ENCODE measurements around the gene BEST1. TPM values are rescaled to one million over a fixed set of nuclear protein-coding genes. Genes with fewer than 3 reads are reported as not detected.

The BEST1 gene
- total RNA-seq, 2 donors from 2014 or later, result 0.58 to 0.77 TPM

DNA sequence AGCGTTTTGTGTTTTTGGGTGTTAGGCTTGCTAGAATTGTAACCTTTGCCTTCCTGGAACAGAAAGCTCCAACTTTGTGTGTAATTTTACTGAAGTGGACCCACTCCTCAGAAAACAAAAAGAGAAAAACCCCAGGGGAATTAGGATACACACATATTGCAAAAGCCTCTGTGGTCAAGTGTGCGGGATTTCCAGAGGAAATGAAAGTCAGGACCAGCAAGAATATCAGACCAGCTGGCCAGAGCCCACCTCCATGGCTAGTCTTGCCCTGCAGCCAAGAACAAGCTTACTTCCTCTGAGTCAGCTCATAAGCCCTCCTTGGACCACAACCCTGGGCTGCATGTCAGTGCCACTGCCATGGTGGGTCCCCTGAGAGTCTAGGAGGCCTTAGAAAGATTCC is 54.3 kb downstream of the BEST1 start:
- Histone ChIP-seq H3K27ac (no peak overlapping the region), H3K9me3 (no peaks in the 10 kb centered on the region), H3K9ac (ENCODE audit: low read depth in 2 of 2, low read length in 2 of 2) (no peak overlapping the region), H3K4me1 (peaks cover 5% of the 10 kb centered on the region), H3K36me3 (no peaks in the 10 kb centered on the region), H3K27me3 (no peaks in the 10 kb centered on the region), H3K4me3 (no peak overlapping the region)
- TF ChIP-seq, protein P1, sequence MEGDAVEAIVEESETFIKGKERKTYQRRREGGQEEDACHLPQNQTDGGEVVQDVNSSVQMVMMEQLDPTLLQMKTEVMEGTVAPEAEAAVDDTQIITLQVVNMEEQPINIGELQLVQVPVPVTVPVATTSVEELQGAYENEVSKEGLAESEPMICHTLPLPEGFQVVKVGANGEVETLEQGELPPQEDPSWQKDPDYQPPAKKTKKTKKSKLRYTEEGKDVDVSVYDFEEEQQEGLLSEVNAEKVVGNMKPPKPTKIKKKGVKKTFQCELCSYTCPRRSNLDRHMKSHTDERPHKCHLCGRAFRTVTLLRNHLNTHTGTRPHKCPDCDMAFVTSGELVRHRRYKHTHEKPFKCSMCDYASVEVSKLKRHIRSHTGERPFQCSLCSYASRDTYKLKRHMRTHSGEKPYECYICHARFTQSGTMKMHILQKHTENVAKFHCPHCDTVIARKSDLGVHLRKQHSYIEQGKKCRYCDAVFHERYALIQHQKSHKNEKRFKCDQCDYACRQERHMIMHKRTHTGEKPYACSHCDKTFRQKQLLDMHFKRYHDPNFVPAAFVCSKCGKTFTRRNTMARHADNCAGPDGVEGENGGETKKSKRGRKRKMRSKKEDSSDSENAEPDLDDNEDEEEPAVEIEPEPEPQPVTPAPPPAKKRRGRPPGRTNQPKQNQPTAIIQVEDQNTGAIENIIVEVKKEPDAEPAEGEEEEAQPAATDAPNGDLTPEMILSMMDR (IDR thresholded peaks at IDR 0.05), result no peak
- DNase-seq, result no peak
- intact Hi-C loops (cut with DNase I), result no loop called here

DNA sequence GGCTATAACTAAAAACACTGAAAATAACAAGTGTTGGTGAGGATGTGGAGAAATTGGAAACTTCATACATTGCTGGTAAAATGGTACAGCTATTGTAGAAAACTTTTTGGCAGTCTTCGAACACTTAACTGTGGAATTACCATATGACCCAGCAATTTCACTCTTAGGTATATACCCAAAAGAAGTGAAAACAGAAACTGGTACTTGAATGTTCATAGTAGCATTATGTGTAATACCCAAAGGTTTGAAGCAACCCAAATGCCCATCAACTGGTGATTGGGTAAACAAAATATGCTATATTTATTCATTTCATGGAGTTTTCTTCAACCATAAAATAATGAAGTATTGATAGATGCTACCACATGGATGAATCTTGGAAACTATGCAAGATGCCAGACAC is 58.0 kb downstream of the BEST1 start:
- H3K4me3 ChIP-seq, result no peak overlapping the region
- no peaks in the 10 kb centered on the region for H3K27me3 ChIP-seq
- no peaks in the 10 kb centered on the region for H3K9me3 ChIP-seq
- H3K36me3 ChIP-seq, result no peaks in the 10 kb centered on the region
- no peak overlapping the region for H3K9ac ChIP-seq (ENCODE audit: low read depth in 2 of 2, low read length in 2 of 2)
- intact Hi-C loops (cut with DNase I), result no loop called here
- TF ChIP-seq, protein P1 (IDR thresholded peaks at IDR 0.05), result no peak
- no peaks in the 10 kb centered on the region for H3K4me1 ChIP-seq
- DNase-seq, result no peak
- H3K27ac ChIP-seq, result no peak overlapping the region

DNA sequence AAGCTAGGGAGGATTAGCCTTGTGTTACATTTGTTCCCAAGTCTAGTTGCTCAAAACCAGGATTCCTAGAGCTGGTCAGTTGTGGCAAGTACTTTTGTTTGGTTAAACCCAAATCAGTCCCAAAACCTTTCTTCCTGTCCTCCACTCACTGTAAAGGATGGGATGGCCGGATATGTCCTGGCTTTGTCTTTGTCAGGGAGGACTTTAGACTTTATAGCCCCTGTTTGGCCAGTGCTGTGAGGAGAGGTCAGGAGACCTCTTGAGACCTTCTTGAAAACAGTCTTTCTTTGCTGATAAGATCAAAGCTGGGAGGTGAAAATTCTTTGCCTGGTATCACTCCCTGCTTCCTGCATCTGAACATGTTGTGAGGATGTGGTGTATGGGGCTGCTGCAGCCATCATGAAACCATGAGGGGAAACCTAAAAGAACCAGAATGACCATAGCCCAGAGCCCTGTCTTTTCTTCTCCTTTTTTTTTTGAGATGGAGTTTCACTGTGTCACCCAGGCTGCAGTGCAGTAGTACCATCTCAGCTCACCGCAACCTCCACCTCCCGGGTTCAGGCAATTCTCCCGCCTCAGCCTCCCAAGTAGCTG is 60.9 kb downstream of the BEST1 start:
- no peak for DNase-seq
- Histone ChIP-seq H3K9ac (ENCODE audit: low read depth in 2 of 2, low read length in 2 of 2) (no peak overlapping the region), H3K36me3 (no peaks in the 10 kb centered on the region), H3K9me3 (no peaks in the 10 kb centered on the region), H3K4me3 (no peak overlapping the region), H3K4me1 (no peaks in the 10 kb centered on the region), H3K27me3 (no peaks in the 10 kb centered on the region), H3K27ac (no peak overlapping the region)
- intact Hi-C loops (cut with DNase I), result no loop called here
- TF ChIP-seq, protein P1 (IDR thresholded peaks at IDR 0.05), result no peak

DNA sequence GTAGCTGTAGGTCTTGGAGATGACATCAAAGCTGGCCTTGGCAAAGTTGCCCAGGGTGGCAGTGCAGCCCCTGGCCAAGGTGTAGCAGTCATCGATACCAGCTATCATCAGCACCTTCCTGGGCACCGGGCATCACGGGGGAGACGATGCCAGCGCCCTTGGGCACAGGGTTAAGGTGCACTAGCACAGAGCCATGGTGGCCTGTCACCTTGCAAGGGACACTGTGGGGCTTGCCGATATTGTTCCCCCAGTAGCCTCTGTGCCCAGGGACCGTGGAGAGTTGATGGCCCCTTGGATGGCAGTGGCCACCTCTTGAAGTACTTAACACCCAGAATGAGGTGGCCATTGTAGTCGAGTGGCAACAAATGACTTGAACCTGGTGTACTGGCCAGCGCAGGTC is 61.7 kb downstream of the BEST1 start:
- Histone ChIP-seq H3K9ac (ENCODE audit: low read depth in 2 of 2, low read length in 2 of 2) (no peak overlapping the region), H3K4me1 (no peaks in the 10 kb centered on the region), H3K36me3 (no peaks in the 10 kb centered on the region), H3K4me3 (no peak overlapping the region), H3K9me3 (no peaks in the 10 kb centered on the region), H3K27ac (no peak overlapping the region), H3K27me3 (no peaks in the 10 kb centered on the region)
- TF ChIP-seq, protein P1 (IDR thresholded peaks at IDR 0.05), result no peak
- intact Hi-C loops (cut with DNase I), result no loop called here
- DNase-seq, result no peak

DNA sequence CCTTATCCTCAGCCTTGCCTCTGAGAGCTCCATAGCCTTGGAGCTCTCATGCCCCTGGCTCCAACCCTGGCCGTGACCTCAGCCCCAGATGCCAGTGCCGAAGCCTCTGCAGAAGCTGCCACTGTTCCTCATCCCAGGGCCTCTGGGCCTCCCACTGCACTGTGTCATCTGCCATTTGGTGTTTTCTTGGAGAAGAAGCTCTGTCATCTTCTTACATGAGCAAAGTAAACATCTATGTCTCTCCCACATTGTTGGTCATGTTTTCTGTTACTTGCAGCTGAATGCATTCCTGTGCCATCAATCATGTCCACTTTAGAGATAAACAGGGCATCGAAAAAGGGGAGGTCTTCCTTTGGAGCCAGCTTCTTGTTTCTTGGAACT is 62.3 kb downstream of the BEST1 start:
- H3K4me1 ChIP-seq, result no peaks in the 10 kb centered on the region
- DNase-seq, result no peak
- H3K27ac ChIP-seq, result no peak overlapping the region
- intact Hi-C loops (cut with DNase I), result no loop called here
- TF ChIP-seq, protein P1 (IDR thresholded peaks at IDR 0.05), result no peak
- no peaks in the 10 kb centered on the region for H3K9me3 ChIP-seq
- no peaks in the 10 kb centered on the region for H3K36me3 ChIP-seq
- no peak overlapping the region for H3K9ac ChIP-seq (ENCODE audit: low read depth in 2 of 2, low read length in 2 of 2)
- H3K27me3 ChIP-seq, result no peaks in the 10 kb centered on the region
- no peak overlapping the region for H3K4me3 ChIP-seq

Data from colonic mucosa (tissue), 4 donors.